Activated T-helper 17 cell treated with anti-CD3 and anti-CD28 coated beads, Interleukin-2, amount 50 U/mL, for 72 hours (primary cell): ENCODE data around the gene GRB7. TPM values are rescaled to one million over a fixed set of nuclear protein-coding genes. Genes with fewer than 3 reads are reported as not detected.
"Not testable (repeated sequence)": the region's sequence is repeated elsewhere in the genome, so short reads cannot be mapped to it uniquely, and the experiment has no call there.

Experiments used
- ATAC-seq: fragments of 150-1000 bp; cut with Tn5 transposase; replicated peaks from 2 replicates; pipeline ENCODE4 v1.10.0; 2021; ENCODE audit warnings: mild to moderate bottlenecking, moderate library complexity
- H3K27ac Mint-ChIP-seq: one replicate; pipeline ENCODE4 v1.8.0; 2022; ENCODE audit warnings: mixed read lengths
- H3K27me3 Mint-ChIP-seq: one replicate; pipeline ENCODE4 v1.8.0; 2022; ENCODE audit warnings: mixed read lengths
- H3K36me3 Mint-ChIP-seq: one replicate; pipeline ENCODE4 v1.8.0; 2022; ENCODE audit warnings: low read depth, mild to moderate bottlenecking, mixed read lengths
- H3K4me1 Mint-ChIP-seq: one replicate; pipeline ENCODE4 v1.8.0; 2022; ENCODE audit warnings: mixed read lengths
- H3K4me3 Mint-ChIP-seq: one replicate; pipeline ENCODE4 v1.8.0; 2022; ENCODE audit warnings: mild to moderate bottlenecking, mixed read lengths
- H3K9me3 Mint-ChIP-seq: one replicate; pipeline ENCODE4 v1.8.0; 2022; ENCODE audit warnings: mixed read lengths
- total RNA-seq, 2 donors: library from RNA; stranded (reverse); gene quantifications; one replicate each; pipeline ENCODE4 v1.2.3, GENCODE V29; 2022

The GRB7 gene
- total RNA-seq, 2 donors from 2014 or later: 0.40 TPM; not detected in 1

GRCh38 chr17:39702901-39703893 is 34.5 kb upstream of the GRB7 start:
- Mint-ChIP-seq H3K27me3 (peaks cover 20% of the 10 kb centered on the region), H3K9me3 (no peaks in the 10 kb centered on the region), H3K4me1 (peaks cover 12% of the 10 kb centered on the region), H3K27ac (no peak overlapping the region), H3K36me3 (no peaks in the 10 kb centered on the region), H3K4me3 (no peak overlapping the region)
- ATAC-seq: no peak

GRCh38 chr17:39703913-39704312 is 33.8 kb upstream of the GRB7 start:
- no peak overlapping the region for H3K27ac Mint-ChIP-seq
- H3K27me3 Mint-ChIP-seq: peaks cover 18% of the 10 kb centered on the region
- H3K9me3 Mint-ChIP-seq: no peaks in the 10 kb centered on the region
- peaks cover 12% of the 10 kb centered on the region for H3K4me1 Mint-ChIP-seq
- no peak for ATAC-seq
- H3K4me3 Mint-ChIP-seq: no peak overlapping the region
- no peaks in the 10 kb centered on the region for H3K36me3 Mint-ChIP-seq

GRCh38 chr17:39704821-39705551 is 32.8 kb upstream of the GRB7 start:
- Mint-ChIP-seq H3K36me3 (no peaks in the 10 kb centered on the region), H3K4me3 (no peak overlapping the region), H3K4me1 (peaks cover 12% of the 10 kb centered on the region), H3K27ac (no peak overlapping the region), H3K9me3 (no peaks in the 10 kb centered on the region), H3K27me3 (peaks cover 11% of the 10 kb centered on the region)
- ATAC-seq: no peak

- ATAC-seq: no peak
- H3K4me3 Mint-ChIP-seq: no peak overlapping the region
- no peaks in the 10 kb centered on the region for H3K9me3 Mint-ChIP-seq
These were observed 31.9 kb upstream of the GRB7 start for GRCh38 chr17:39705786-39706348.

GRCh38 chr17:39706383-39706782 is 31.4 kb upstream of the GRB7 start:
- H3K27ac Mint-ChIP-seq: no peak overlapping the region
- ATAC-seq: no peak
- H3K4me3 Mint-ChIP-seq: no peak overlapping the region
- H3K27me3 Mint-ChIP-seq: peaks cover 4% of the 10 kb centered on the region
- H3K4me1 Mint-ChIP-seq: peaks cover 12% of the 10 kb centered on the region
- H3K36me3 Mint-ChIP-seq: no peaks in the 10 kb centered on the region
- no peaks in the 10 kb centered on the region for H3K9me3 Mint-ChIP-seq

More at GRCh38 chr17:39705786-39706348, 31.9 kb upstream of the GRB7 start:
- Mint-ChIP-seq H3K36me3 (no peaks in the 10 kb centered on the region), H3K4me1 (peaks cover 12% of the 10 kb centered on the region), H3K27me3 (peaks cover 10% of the 10 kb centered on the region), H3K27ac (no peak overlapping the region)

GRCh38 chr17:39706921-39707337 is 30.8 kb upstream of the GRB7 start:
- Mint-ChIP-seq H3K36me3 (no peaks in the 10 kb centered on the region), H3K4me1 (peaks cover 12% of the 10 kb centered on the region), H3K27ac (peak overlapping the region; percentile 66), H3K4me3 (peak overlapping the region; percentile 23), H3K27me3 (no peaks in the 10 kb centered on the region), H3K9me3 (no peaks in the 10 kb centered on the region)
- peak; percentile 23 for ATAC-seq

- no peak overlapping the region for H3K4me3 Mint-ChIP-seq
- H3K36me3 Mint-ChIP-seq: no peaks in the 10 kb centered on the region
- H3K27me3 Mint-ChIP-seq: no peaks in the 10 kb centered on the region
- ATAC-seq: no peak
- H3K27ac Mint-ChIP-seq: no peak overlapping the region
- no peaks in the 10 kb centered on the region for H3K9me3 Mint-ChIP-seq
- H3K4me1 Mint-ChIP-seq: peaks cover 11% of the 10 kb centered on the region
These were observed 28.3 kb upstream of the GRB7 start for GRCh38 chr17:39709319-39709997.

GRCh38 chr17:39709998-39710964 is 27.5 kb upstream of the GRB7 start:
- no peak overlapping the region for H3K27ac Mint-ChIP-seq
- H3K36me3 Mint-ChIP-seq: no peaks in the 10 kb centered on the region
- no peaks in the 10 kb centered on the region for H3K27me3 Mint-ChIP-seq
- peaks cover 7% of the 10 kb centered on the region for H3K4me1 Mint-ChIP-seq
- H3K9me3 Mint-ChIP-seq: no peaks in the 10 kb centered on the region
- ATAC-seq: no peak
- no peak overlapping the region for H3K4me3 Mint-ChIP-seq

- not testable (repeated sequence) for H3K36me3 Mint-ChIP-seq, H3K27ac Mint-ChIP-seq, H3K27me3 Mint-ChIP-seq, H3K9me3 Mint-ChIP-seq, H3K4me1 Mint-ChIP-seq, ATAC-seq, H3K4me3 Mint-ChIP-seq
These were observed 26.7 kb upstream of the GRB7 start for GRCh38 chr17:39711071-39711470.

GRCh38 chr17:39711851-39712250 is 25.9 kb upstream of the GRB7 start:
- no peaks in the 10 kb centered on the region for H3K9me3 Mint-ChIP-seq
- H3K36me3 Mint-ChIP-seq: no peaks in the 10 kb centered on the region
- H3K4me1 Mint-ChIP-seq: peaks cover 6% of the 10 kb centered on the region
- no peak overlapping the region for H3K4me3 Mint-ChIP-seq
- ATAC-seq: no peak
- no peaks in the 10 kb centered on the region for H3K27me3 Mint-ChIP-seq
- H3K27ac Mint-ChIP-seq: no peak overlapping the region

- ATAC-seq: no peak
- no peak overlapping the region for H3K27ac Mint-ChIP-seq
- H3K27me3 Mint-ChIP-seq: no peaks in the 10 kb centered on the region
- no peaks in the 10 kb centered on the region for H3K9me3 Mint-ChIP-seq
- H3K4me1 Mint-ChIP-seq: no peaks in the 10 kb centered on the region
- H3K36me3 Mint-ChIP-seq: no peaks in the 10 kb centered on the region
- H3K4me3 Mint-ChIP-seq: no peak overlapping the region
These were observed 23.5 kb upstream of the GRB7 start for GRCh38 chr17:39714234-39714633.

- no peak overlapping the region for H3K27ac Mint-ChIP-seq
- H3K9me3 Mint-ChIP-seq: no peaks in the 10 kb centered on the region
- H3K4me3 Mint-ChIP-seq: no peak overlapping the region
- no peak for ATAC-seq
- no peaks in the 10 kb centered on the region for H3K27me3 Mint-ChIP-seq
- H3K36me3 Mint-ChIP-seq: no peaks in the 10 kb centered on the region
- no peaks in the 10 kb centered on the region for H3K4me1 Mint-ChIP-seq
These were observed 22.2 kb upstream of the GRB7 start for GRCh38 chr17:39715375-39716072.
